Ishikawa (cell line): Measurements from ENCODE around the gene SLC25A27.

Source experiments
- CEBPB ChIP-seq: IDR thresholded peaks from 2 replicates; pipeline ENCODE4 v1.6.1; 2012
- CREB1 ChIP-seq: IDR thresholded peaks from 2 replicates; pipeline ENCODE4 v1.6.1; 2012; ENCODE audit warnings: low read depth
- EGR1 ChIP-seq: IDR thresholded peaks from 2 replicates; pipeline ENCODE4 v1.6.1; 2012
- EP300 ChIP-seq: IDR thresholded peaks from 2 replicates; pipeline ENCODE4 v1.6.1; 2012; ENCODE audit warnings: borderline replicate concordance
- FOXM1 ChIP-seq: IDR thresholded peaks from 2 replicates; pipeline ENCODE4 v1.6.1; 2012; ENCODE audit warnings: low read depth, borderline replicate concordance
- RAD21 ChIP-seq: IDR thresholded peaks from 2 replicates; pipeline ENCODE4 v1.6.1; 2012; ENCODE audit warnings: low read depth
- REST ChIP-seq: IDR thresholded peaks from 2 replicates; pipeline ENCODE4 v1.6.1; 2012; ENCODE audit warnings: low read depth, mild to moderate bottlenecking
- TAF1 ChIP-seq: IDR thresholded peaks from 2 replicates; pipeline ENCODE4 v1.6.1; 2012; ENCODE audit warnings: low read depth, mild to moderate bottlenecking
- TCF12 ChIP-seq: IDR thresholded peaks from 2 replicates; pipeline ENCODE4 v1.6.1; 2012; ENCODE audit warnings: low read depth
- YY1 ChIP-seq: IDR thresholded peaks from 2 replicates; pipeline ENCODE4 v1.6.1; 2012; ENCODE audit warnings: low read depth
- TF ChIP-seq, protein P1 (sequence below): IDR thresholded peaks from 2 replicates; pipeline ENCODE4 v1.6.1; 2012
- TF ChIP-seq, protein P2 (sequence below): IDR thresholded peaks from 2 replicates; pipeline ENCODE4 v1.6.1; 2012

DNA sequence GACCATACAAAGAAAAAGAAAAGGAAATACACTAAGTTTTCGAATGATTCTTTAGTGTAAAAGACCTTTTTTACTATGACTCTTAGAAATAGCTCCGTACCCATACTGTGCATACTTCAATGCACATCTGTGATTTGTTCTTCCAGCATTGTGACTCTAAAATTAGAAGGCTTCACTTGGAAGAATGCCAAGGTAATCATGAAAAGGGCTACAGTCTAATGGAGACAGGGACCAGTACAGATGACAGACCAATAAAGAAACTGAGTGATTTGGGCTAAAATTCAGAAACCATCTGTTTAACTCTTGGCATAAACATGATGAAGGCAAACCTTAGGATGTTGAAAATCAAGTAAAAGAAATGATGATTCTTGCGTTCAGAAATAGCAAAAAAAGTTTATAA lies 46.4 kb upstream of the SLC25A27 start:
- no peak for TF ChIP-seq CEBPB
- TF ChIP-seq EP300: no peak
- TF ChIP-seq TCF12: no peak
- TF ChIP-seq, protein P1, sequence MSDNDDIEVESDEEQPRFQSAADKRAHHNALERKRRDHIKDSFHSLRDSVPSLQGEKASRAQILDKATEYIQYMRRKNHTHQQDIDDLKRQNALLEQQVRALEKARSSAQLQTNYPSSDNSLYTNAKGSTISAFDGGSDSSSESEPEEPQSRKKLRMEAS: no peak
- no peak for TF ChIP-seq CREB1
- TF ChIP-seq REST: no peak
- TF ChIP-seq, protein P2, sequence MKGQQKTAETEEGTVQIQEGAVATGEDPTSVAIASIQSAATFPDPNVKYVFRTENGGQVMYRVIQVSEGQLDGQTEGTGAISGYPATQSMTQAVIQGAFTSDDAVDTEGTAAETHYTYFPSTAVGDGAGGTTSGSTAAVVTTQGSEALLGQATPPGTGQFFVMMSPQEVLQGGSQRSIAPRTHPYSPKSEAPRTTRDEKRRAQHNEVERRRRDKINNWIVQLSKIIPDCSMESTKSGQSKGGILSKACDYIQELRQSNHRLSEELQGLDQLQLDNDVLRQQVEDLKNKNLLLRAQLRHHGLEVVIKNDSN: no peak
- TF ChIP-seq YY1: no peak
- no peak for TF ChIP-seq EGR1
- TF ChIP-seq RAD21: no peak
- no peak for TF ChIP-seq TAF1
- no peak for TF ChIP-seq FOXM1
